Eye (tissue), 1 donor: Measurements from ENCODE around the gene DOP1B.

Experiments used
- DNase-seq: peaks from one replicate; pipeline ENCODE4 v3.0.0-alpha.2; 2015

DOP1B gene

GRCh38 chr21:36205962-36206361 is 49.3 kb downstream of the DOP1B start:
- no peak for DNase-seq
